Osteocyte (in vitro differentiated cells): ENCODE measurements around the gene WRNIP1. TPM values are rescaled to one million over a fixed set of nuclear protein-coding genes. Genes with fewer than 3 reads are reported as not detected.

Experiments used
- DNase-seq: peaks from one replicate; pipeline ENCODE4 v3.0.0; 2021; ENCODE audit warnings: mixed read lengths; ENCODE audit not compliant: unreplicated experiment; ENCODE audit errors: extremely low spot score
- H3K27ac Mint-ChIP-seq: one replicate; pipeline ENCODE4 v1.8.0; 2021; ENCODE audit warnings: mild to moderate bottlenecking, mixed read lengths; ENCODE audit not compliant: unreplicated experiment
- H3K27me3 Mint-ChIP-seq: one replicate; pipeline ENCODE4 v1.8.0; 2021; ENCODE audit warnings: mixed read lengths; ENCODE audit not compliant: unreplicated experiment
- H3K36me3 Mint-ChIP-seq: one replicate; pipeline ENCODE4 v1.8.0; 2021; ENCODE audit warnings: mixed read lengths; ENCODE audit not compliant: unreplicated experiment
- H3K4me1 Mint-ChIP-seq: one replicate; pipeline ENCODE4 v1.8.0; 2021; ENCODE audit warnings: mixed read lengths; ENCODE audit not compliant: unreplicated experiment
- H3K4me3 Mint-ChIP-seq: one replicate; pipeline ENCODE4 v1.8.0; 2021; ENCODE audit warnings: mild to moderate bottlenecking, moderate library complexity, mixed read lengths; ENCODE audit not compliant: unreplicated experiment
- H3K9me3 Mint-ChIP-seq: one replicate; pipeline ENCODE4 v1.8.0; 2021; ENCODE audit warnings: mixed read lengths; ENCODE audit not compliant: unreplicated experiment
- total RNA-seq: library from RNA; stranded (reverse); gene quantifications from 2 replicates; pipeline ENCODE4 v1.2.1, GENCODE V29; 2021
- TF ChIP-seq, protein P1 (sequence below): fragments of 200-600 bp; sonication (generic); IDR thresholded peaks from 2 replicates; pipeline ENCODE4 v1.5.0; 2021; ENCODE audit warnings: antibody characterized with exemption, mild to moderate bottlenecking, moderate library complexity

WRNIP1 gene
- total RNA-seq, 1 donor from 2014 or later, result 35.9 TPM

DNA sequence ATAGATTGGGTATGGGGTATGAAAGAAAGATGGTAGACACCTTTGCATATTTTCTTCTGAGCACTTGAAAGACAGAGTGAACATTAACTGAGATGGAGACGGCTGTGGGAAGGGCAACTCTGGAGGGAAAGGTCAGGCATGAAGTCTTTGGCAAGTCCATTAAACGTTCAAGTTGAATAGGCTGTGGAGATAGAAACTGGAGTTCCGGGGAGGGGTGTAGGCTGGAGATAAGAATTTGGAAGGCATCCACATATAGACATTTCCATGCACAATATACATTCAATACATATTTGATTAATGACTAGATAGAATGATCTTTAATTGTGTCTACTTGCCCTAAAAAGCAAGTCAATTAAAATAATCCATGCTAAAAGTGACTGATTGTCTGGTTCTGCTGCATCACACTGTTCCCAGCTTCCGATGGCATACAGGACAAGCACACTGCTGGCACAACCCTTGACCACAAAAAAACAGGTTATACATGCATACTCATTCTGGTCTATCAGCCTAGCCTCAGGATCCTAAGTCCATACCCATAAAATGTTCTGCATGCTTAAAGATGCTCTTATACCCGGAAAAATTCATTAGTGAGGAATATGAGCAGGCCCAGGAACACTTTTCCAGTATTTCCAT is 12.6 kb upstream of the WRNIP1 start:
- H3K36me3 Mint-ChIP-seq, result peaks cover 4% of the 10 kb centered on the region
- no peak for DNase-seq
- H3K4me3 Mint-ChIP-seq, result no peak overlapping the region
- H3K27ac Mint-ChIP-seq, result no peak overlapping the region
- no peaks in the 10 kb centered on the region for H3K9me3 Mint-ChIP-seq
- TF ChIP-seq, protein P1, sequence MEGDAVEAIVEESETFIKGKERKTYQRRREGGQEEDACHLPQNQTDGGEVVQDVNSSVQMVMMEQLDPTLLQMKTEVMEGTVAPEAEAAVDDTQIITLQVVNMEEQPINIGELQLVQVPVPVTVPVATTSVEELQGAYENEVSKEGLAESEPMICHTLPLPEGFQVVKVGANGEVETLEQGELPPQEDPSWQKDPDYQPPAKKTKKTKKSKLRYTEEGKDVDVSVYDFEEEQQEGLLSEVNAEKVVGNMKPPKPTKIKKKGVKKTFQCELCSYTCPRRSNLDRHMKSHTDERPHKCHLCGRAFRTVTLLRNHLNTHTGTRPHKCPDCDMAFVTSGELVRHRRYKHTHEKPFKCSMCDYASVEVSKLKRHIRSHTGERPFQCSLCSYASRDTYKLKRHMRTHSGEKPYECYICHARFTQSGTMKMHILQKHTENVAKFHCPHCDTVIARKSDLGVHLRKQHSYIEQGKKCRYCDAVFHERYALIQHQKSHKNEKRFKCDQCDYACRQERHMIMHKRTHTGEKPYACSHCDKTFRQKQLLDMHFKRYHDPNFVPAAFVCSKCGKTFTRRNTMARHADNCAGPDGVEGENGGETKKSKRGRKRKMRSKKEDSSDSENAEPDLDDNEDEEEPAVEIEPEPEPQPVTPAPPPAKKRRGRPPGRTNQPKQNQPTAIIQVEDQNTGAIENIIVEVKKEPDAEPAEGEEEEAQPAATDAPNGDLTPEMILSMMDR, result no peak
- peaks cover 8% of the 10 kb centered on the region for H3K4me1 Mint-ChIP-seq
- H3K27me3 Mint-ChIP-seq, result no peaks in the 10 kb centered on the region

DNA sequence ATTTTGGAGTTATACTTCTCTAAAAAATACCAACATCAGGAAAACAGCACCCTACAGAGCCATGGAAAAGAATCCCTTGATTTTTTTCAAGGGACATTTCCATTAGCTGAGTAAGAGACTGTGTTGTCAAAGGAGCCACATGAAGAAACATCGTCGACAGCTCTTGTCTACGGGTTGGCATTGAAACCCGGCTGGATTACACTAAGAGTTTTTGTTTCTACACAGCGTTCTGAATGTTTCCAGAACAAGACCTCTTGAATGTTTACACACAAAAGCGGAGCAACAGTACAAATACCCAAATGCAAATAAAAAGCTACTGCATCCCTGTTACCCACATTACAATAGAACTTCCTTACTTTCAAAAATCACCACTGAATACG is 12.1 kb upstream of the WRNIP1 start:
- TF ChIP-seq, protein P1, result no peak
- peaks cover 4% of the 10 kb centered on the region for H3K36me3 Mint-ChIP-seq
- no peaks in the 10 kb centered on the region for H3K27me3 Mint-ChIP-seq
- H3K9me3 Mint-ChIP-seq, result no peaks in the 10 kb centered on the region
- no peak overlapping the region for H3K27ac Mint-ChIP-seq
- peaks cover 8% of the 10 kb centered on the region for H3K4me1 Mint-ChIP-seq
- no peak for DNase-seq
- no peak overlapping the region for H3K4me3 Mint-ChIP-seq

DNA sequence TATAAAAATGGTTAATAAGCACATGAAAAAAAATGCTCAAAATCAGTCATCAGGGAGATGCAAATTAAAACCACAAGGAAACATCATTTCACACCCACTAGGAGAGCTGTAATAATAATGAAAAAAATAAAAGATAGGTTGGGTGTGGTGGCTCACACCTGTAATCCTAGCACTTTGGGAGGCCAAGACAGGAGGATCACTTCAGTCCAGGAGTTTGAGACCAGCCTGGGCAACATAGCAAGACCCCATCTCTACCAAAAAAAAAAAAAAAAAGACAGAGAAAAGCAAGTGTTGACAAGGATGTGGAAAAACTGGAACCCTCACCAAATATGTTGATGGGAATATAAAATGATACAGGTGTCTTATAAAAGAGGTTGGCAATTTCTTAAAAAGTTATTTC is 11.4 kb upstream of the WRNIP1 start:
- DNase-seq, result no peak
- Mint-ChIP-seq H3K27ac (no peak overlapping the region), H3K4me3 (no peak overlapping the region), H3K4me1 (peaks cover 8% of the 10 kb centered on the region), H3K36me3 (peaks cover 4% of the 10 kb centered on the region), H3K9me3 (no peaks in the 10 kb centered on the region), H3K27me3 (no peaks in the 10 kb centered on the region)
- TF ChIP-seq, protein P1, result no peak

DNA sequence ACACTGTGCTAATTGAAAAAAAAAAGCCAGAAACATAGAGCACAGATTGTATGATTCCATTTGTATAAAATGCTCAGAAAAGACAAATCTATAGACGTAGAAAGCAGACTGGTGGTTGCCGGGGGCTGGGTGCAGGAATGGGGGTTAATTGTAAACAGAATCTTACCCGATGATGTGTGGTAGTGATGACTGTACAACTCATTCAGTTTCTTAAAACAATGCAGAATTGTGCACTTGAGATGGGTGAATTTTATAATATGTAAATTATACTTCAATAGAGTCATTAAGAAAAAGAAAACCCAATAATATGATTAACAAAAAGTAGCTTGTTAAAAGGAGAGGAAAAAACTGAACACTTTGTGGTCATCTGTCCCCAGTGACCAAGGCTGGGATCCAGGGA is 10.8 kb upstream of the WRNIP1 start:
- DNase-seq, result no peak
- no peaks in the 10 kb centered on the region for H3K27me3 Mint-ChIP-seq
- H3K4me3 Mint-ChIP-seq, result no peak overlapping the region
- no peaks in the 10 kb centered on the region for H3K9me3 Mint-ChIP-seq
- peaks cover 8% of the 10 kb centered on the region for H3K4me1 Mint-ChIP-seq
- peaks cover 4% of the 10 kb centered on the region for H3K36me3 Mint-ChIP-seq
- no peak overlapping the region for H3K27ac Mint-ChIP-seq
- TF ChIP-seq, protein P1, result no peak

DNA sequence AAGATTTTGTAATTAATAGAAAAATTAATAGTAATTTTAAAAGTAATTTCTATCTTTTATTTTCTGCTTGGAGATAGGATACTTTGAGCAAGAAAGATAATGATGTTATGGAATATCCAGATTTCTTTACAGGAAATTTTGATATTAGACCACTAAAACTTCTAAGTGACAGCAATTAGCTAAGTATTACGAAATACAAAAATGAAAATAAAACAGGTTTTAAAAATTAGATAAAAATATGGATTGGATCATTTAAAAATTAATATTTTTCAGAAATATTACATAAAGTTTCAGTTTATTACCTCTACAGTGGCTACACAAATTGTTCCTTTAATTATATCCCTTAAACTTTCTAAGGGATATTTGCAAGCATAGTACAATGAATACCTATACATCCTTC is 10.3 kb upstream of the WRNIP1 start:
- no peak overlapping the region for H3K4me3 Mint-ChIP-seq
- H3K27ac Mint-ChIP-seq, result no peak overlapping the region
- DNase-seq, result no peak
- TF ChIP-seq, protein P1, result no peak
- H3K27me3 Mint-ChIP-seq, result no peaks in the 10 kb centered on the region
- H3K9me3 Mint-ChIP-seq, result no peaks in the 10 kb centered on the region
- peaks cover 6% of the 10 kb centered on the region for H3K4me1 Mint-ChIP-seq
- peaks cover 4% of the 10 kb centered on the region for H3K36me3 Mint-ChIP-seq
